Epithelial cell of esophagus (primary cell): ENCODE measurements around the gene TMEM108.

ENCODE experiments used
- DNase-seq: peaks from one replicate; pipeline ENCODE4 v3.0.0; 2010; ENCODE audit warnings: low read depth
- H3K4me3 ChIP-seq: 2 replicates; pipeline ENCODE4 v1.5.1; 2011; ENCODE audit warnings: mild to moderate bottlenecking, low read length, control low read depth
- TF ChIP-seq, protein P1 (sequence below): IDR thresholded peaks from 2 replicates; pipeline ENCODE4 v1.5.1; 2011; ENCODE audit warnings: low read depth, mild to moderate bottlenecking, low read length, control low read depth, inconsistent platforms; ENCODE audit not compliant: insufficient read depth; ENCODE audit errors: missing control alignments

Gene TMEM108

GRCh38 chr3:133396906-133397305, 358.7 kb downstream of the TMEM108 start:
- TF ChIP-seq, protein P1, sequence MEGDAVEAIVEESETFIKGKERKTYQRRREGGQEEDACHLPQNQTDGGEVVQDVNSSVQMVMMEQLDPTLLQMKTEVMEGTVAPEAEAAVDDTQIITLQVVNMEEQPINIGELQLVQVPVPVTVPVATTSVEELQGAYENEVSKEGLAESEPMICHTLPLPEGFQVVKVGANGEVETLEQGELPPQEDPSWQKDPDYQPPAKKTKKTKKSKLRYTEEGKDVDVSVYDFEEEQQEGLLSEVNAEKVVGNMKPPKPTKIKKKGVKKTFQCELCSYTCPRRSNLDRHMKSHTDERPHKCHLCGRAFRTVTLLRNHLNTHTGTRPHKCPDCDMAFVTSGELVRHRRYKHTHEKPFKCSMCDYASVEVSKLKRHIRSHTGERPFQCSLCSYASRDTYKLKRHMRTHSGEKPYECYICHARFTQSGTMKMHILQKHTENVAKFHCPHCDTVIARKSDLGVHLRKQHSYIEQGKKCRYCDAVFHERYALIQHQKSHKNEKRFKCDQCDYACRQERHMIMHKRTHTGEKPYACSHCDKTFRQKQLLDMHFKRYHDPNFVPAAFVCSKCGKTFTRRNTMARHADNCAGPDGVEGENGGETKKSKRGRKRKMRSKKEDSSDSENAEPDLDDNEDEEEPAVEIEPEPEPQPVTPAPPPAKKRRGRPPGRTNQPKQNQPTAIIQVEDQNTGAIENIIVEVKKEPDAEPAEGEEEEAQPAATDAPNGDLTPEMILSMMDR = no peak
- no peak overlapping the region for H3K4me3 ChIP-seq
- DNase-seq = no peak

- no peak within 1 kb of the TSS for H3K4me3 ChIP-seq
- DNase-seq = no peak
- TF ChIP-seq, protein P1 = no peak
Observed at GRCh38 chr3:133400006-133400515, 361.9 kb downstream of the TMEM108 start, which contains the start of gene BFSP2. TSS of gene BFSP2 (plus strand) at chr3:133400056. CDS start at chr3:133400084, 28 bp downstream.

DNA sequence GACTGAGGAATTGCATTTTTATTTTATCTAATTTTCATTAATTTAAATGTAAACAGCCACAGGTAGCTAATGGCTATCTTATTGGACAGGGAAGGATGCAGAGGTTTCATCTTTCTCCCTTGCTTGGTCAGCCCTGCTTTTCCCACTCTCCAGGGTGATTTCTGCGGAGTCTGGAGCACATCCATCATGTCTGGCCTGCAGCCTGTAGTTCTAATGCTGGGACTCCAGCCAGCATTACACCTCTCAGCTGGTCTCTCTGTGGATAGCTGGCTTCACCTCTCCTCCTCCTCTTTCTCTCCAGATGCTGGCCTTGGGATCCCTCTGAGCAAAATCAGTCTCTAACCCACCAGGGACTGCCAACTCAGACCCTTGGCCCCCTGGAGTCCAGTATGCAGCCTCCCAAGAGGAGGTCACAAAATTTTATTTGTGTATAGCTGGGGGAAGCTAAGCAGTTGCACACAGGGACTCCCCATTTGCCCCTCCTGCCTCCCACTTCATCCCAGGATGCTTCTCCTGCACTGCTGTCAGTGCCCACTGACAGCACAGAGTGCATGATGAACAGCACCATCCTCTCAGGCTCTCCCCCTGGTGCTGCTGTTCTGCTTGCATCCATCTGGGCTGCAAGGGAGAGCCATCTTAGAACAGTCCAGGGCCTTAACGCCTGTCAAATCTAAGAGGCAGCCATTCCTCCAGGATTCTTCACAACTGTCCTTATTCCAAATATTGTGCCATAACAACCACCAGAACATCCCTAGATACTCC, 363.4 kb downstream of the TMEM108 start:
- no peak for DNase-seq
- TF ChIP-seq, protein P1 = no peak
- no peak overlapping the region for H3K4me3 ChIP-seq

DNA sequence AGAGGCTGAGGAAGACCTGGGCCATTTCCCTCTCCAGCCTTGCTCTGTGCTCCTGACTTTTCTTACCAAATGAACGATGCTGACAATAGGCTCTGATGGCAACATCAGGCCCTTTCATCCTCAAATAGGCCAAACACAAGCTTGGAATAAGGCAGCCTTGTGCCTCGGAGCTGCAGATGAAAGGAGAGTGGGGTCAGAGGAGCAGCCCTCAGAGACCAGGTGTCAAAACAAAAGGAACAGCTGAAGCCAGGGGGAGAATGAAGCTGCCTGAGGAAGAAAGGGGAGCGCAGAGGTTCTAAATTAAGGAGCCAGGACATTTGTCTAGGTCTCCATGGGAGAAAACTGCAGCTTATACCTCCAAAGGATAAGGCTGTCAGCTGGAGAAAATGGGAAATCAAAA, 366.7 kb downstream of the TMEM108 start:
- H3K4me3 ChIP-seq = no peak overlapping the region
- no peak for DNase-seq
- TF ChIP-seq, protein P1 = no peak

DNA sequence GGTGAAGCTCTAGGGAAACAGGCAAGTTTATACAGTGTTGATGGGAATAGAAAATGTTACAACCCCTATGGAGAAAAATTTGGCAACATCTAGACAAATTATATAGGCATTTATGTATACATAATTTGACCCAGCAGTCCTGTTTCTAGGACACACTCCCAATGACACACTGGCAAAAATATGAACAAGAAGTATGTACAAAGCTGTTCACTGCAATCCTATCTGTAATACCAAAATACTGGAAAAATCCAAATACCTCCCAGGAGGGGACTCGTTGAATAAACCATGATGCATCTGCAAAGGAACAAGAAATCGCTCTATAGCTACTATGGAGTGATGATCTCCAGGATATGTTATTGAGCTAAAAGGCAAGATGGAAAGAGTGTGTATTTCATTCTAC, 370.2 kb downstream of the TMEM108 start:
- H3K4me3 ChIP-seq = no peak overlapping the region
- TF ChIP-seq, protein P1 = no peak
- no peak for DNase-seq

DNA sequence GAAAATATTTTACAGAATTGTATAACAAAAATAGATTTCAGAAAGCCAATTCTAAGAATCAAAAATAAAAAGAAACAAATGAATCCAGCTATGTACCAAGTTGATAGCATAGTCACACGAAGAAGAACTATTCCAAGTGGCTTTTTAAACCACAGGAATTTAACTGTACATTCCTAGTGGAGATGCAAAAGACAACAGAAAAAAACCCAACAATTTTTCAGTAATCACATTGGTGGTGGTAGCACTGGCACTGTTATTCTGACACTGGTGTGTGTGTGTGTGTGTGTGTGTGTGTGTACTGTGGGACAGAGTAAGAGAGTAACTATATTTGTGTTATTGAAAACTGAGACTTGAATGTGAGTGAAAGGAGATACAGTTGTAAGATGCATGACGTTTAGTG, 370.8 kb downstream of the TMEM108 start:
- no peak for DNase-seq
- TF ChIP-seq, protein P1 = no peak
- no peak overlapping the region for H3K4me3 ChIP-seq
